HG02678 (cell line): ENCODE measurements around the gene RALGPS1.

Experiments used
- ATAC-seq: cut with Tn5 transposase; IDR thresholded peaks from one replicate; pipeline ENCODE4 v1.9.1; 2021; ENCODE audit warnings: mild to moderate bottlenecking, moderate library complexity; ENCODE audit not compliant: unreplicated experiment

The RALGPS1 gene

GRCh38 chr9:127020036-127020801 lies 105.6 kb downstream of the RALGPS1 start:
- ATAC-seq: no peak

- ATAC-seq: no peak
Measured at GRCh38 chr9:127020802-127021078, 106.2 kb downstream of the RALGPS1 start.

- ATAC-seq: no peak
Measured at GRCh38 chr9:127021664-127022363, 107.2 kb downstream of the RALGPS1 start.

- ATAC-seq: no peak
Measured at GRCh38 chr9:127022913-127023660, 108.5 kb downstream of the RALGPS1 start.

GRCh38 chr9:127025042-127025441 lies 110.5 kb downstream of the RALGPS1 start:
- ATAC-seq: no peak

GRCh38 chr9:127027694-127028093 lies 113.1 kb downstream of the RALGPS1 start:
- ATAC-seq: no peak

GRCh38 chr9:127029548-127029947 lies 115.0 kb downstream of the RALGPS1 start:
- ATAC-seq: no peak

- ATAC-seq: no peak
Measured at GRCh38 chr9:127030814-127031740, 116.5 kb downstream of the RALGPS1 start.

- ATAC-seq: no peak
Measured at GRCh38 chr9:127032256-127032655, 117.7 kb downstream of the RALGPS1 start.

GRCh38 chr9:127033061-127033460 lies 118.5 kb downstream of the RALGPS1 start:
- no peak for ATAC-seq

- no peak for ATAC-seq
Measured at GRCh38 chr9:127033789-127034188, 119.2 kb downstream of the RALGPS1 start.

- ATAC-seq: no peak
Measured at GRCh38 chr9:127034691-127035090, 120.1 kb downstream of the RALGPS1 start.

- no peak for ATAC-seq
Measured at GRCh38 chr9:127035423-127035822, 120.8 kb downstream of the RALGPS1 start.

- no peak for ATAC-seq
Measured at GRCh38 chr9:127035948-127036347, 121.4 kb downstream of the RALGPS1 start.

- no peak for ATAC-seq
Measured at GRCh38 chr9:127036437-127036836, 121.9 kb downstream of the RALGPS1 start.

GRCh38 chr9:127038531-127038930 lies 123.9 kb downstream of the RALGPS1 start:
- no peak for ATAC-seq

GRCh38 chr9:127039492-127039891 lies 124.9 kb downstream of the RALGPS1 start:
- no peak for ATAC-seq

- no peak for ATAC-seq
Measured at GRCh38 chr9:127045148-127045547, 130.6 kb downstream of the RALGPS1 start.

GRCh38 chr9:127047971-127048370 lies 133.4 kb downstream of the RALGPS1 start:
- ATAC-seq: no peak

- ATAC-seq: no peak
Measured at GRCh38 chr9:127049044-127049443, 134.5 kb downstream of the RALGPS1 start.

GRCh38 chr9:127049581-127049980 lies 135.0 kb downstream of the RALGPS1 start:
- ATAC-seq: no peak
